Endothelial cell of umbilical vein (primary cell): ENCODE measurements around the gene CLNK.

Experiments used
- CTCF ChIP-seq, 2 donors: IDR thresholded peaks; 1 replicate in 1 of 2; 2 replicates in 1 of 2; pipeline ENCODE4 v1.5.1; 2011; ENCODE audit warnings: low read length in 2 of 2, mild to moderate bottlenecking in 2 of 2, moderate library complexity in 2 of 2, control low read depth in 1 of 2, inconsistent platforms in 1 of 2, low read depth in 1 of 2; ENCODE audit not compliant: insufficient read depth in 1 of 2; ENCODE audit errors: extremely low read depth in 1 of 2
- POLR2A ChIP-seq: IDR thresholded peaks from 2 replicates; pipeline ENCODE4 v1.6.1; 2012; ENCODE audit warnings: low read depth, mild to moderate bottlenecking, control low read depth, low read length

- TF ChIP-seq CTCF (IDR thresholded peaks at IDR 0.05; ENCODE audit: extremely low read depth in 1 of 2, insufficient read depth in 1 of 2, low read depth in 1 of 2, low read length in 2 of 2) (no peak), POLR2A (no peak)
These were observed 214.1 kb downstream of the CLNK start for GRCh38 chr4:10470505-10470904.
